Stimulated activated CD8-positive, alpha-beta memory T cell treated with anti-CD3 and anti-CD28 coated beads, Interleukin-4, amount 100 ng/mL, for 1 hour (primary cell): ENCODE results near the gene C5orf24.
"Not testable (repeated sequence)": the region's sequence is repeated elsewhere in the genome, so short reads cannot be mapped to it uniquely, and the experiment has no call there.

ENCODE experiments used
- DNase-seq, 2 donors: peaks; one replicate each; pipeline ENCODE4 v3.0.0-alpha.2; 2020; ENCODE audit warnings: low read depth in 2 of 2, low spot score in 1 of 2

C5orf24 gene

GRCh38 chr5:134856465-134856864 lies 10.7 kb downstream of the C5orf24 start:
- not testable (repeated sequence) for DNase-seq

GRCh38 chr5:134857401-134857800 lies 11.6 kb downstream of the C5orf24 start:
- no peak for DNase-seq

GRCh38 chr5:134864707-134865106 lies 18.9 kb downstream of the C5orf24 start:
- no peak for DNase-seq

GRCh38 chr5:134873494-134873893 lies 27.7 kb downstream of the C5orf24 start:
- DNase-seq, result no peak

GRCh38 chr5:134873987-134874830 lies 28.4 kb downstream of the C5orf24 start, which contains the start of gene TXNDC15:
Gene TXNDC15 (plus strand): TSS chr5:134874371. CDS start chr5:134874428, 57 bp downstream.
- peak; percentile 49 to 61 for DNase-seq

- no peak for DNase-seq
Measured at GRCh38 chr5:134874831-134875655, 29.3 kb downstream of the C5orf24 start.

- no peak for DNase-seq
Measured at GRCh38 chr5:134877159-134877558, 31.4 kb downstream of the C5orf24 start.

- no peak for DNase-seq
Measured at GRCh38 chr5:134878403-134878802, 32.6 kb downstream of the C5orf24 start.

GRCh38 chr5:134879456-134879855 lies 33.7 kb downstream of the C5orf24 start:
- no peak for DNase-seq

GRCh38 chr5:134880937-134881336 lies 35.2 kb downstream of the C5orf24 start:
- DNase-seq, result not testable (repeated sequence)

GRCh38 chr5:134881711-134882110 lies 35.9 kb downstream of the C5orf24 start:
- DNase-seq, result not testable (repeated sequence)

- DNase-seq, result no peak
Measured at GRCh38 chr5:134887593-134888159, 41.9 kb downstream of the C5orf24 start.

GRCh38 chr5:134889335-134889734 lies 43.6 kb downstream of the C5orf24 start:
- DNase-seq, result no peak

GRCh38 chr5:134891473-134891872 lies 45.7 kb downstream of the C5orf24 start:
- no peak for DNase-seq

- no peak for DNase-seq
Measured at GRCh38 chr5:134892282-134892681, 46.5 kb downstream of the C5orf24 start.

- no peak for DNase-seq
Measured at GRCh38 chr5:134892926-134893325, 47.2 kb downstream of the C5orf24 start.

GRCh38 chr5:134893748-134894505 lies 48.2 kb downstream of the C5orf24 start:
- DNase-seq, result no peak

GRCh38 chr5:134902071-134902801 lies 56.5 kb downstream of the C5orf24 start:
- DNase-seq, result no peak

GRCh38 chr5:134904610-134905245 lies 59.0 kb downstream of the C5orf24 start, which contains the start of gene PCBD2:
Gene PCBD2 (plus strand): TSS chr5:134905131. CDS start chr5:134905140, 9 bp downstream.
- peak; percentile 80 to 83 for DNase-seq
